ENCODE data around the gene PTRHD1. TPM values are rescaled to one million over a fixed set of nuclear protein-coding genes. Genes with fewer than 3 reads are reported as not detected.

The PTRHD1 gene
- total RNA-seq, 1 donor from 2014 or later: 42.7 TPM

GRCh38 chr2:24834733-24835395, 41.7 kb upstream of the PTRHD1 start:
- no peak for TF ChIP-seq CTCF (conservative IDR thresholded peaks at IDR 0.05)
- peaks cover 27% of the 10 kb centered on the region for H3K4me1 Mint-ChIP-seq
- DNase-seq (ENCODE audit: low read depth, low spot score): no peak
- peak overlapping the region; percentile 78 for H3K27ac Mint-ChIP-seq (ENCODE audit: unreplicated experiment)
- no peak overlapping the region for H3K4me3 Mint-ChIP-seq
- H3K27me3 Mint-ChIP-seq (ENCODE audit: low read depth): no peaks in the 10 kb centered on the region
- peaks cover 20% of the 10 kb centered on the region for H3K36me3 Mint-ChIP-seq (ENCODE audit: low read depth)
- H3K9me3 Mint-ChIP-seq: no peaks in the 10 kb centered on the region

GRCh38 chr2:24833821-24834732, 40.9 kb upstream of the PTRHD1 start:
- H3K36me3 Mint-ChIP-seq (ENCODE audit: low read depth): peaks cover 20% of the 10 kb centered on the region
- H3K4me3 Mint-ChIP-seq: no peak overlapping the region
- DNase-seq (ENCODE audit: low read depth, low spot score): no peak
- no peaks in the 10 kb centered on the region for H3K9me3 Mint-ChIP-seq
- TF ChIP-seq CTCF (conservative IDR thresholded peaks at IDR 0.05): no peak
- no peaks in the 10 kb centered on the region for H3K27me3 Mint-ChIP-seq (ENCODE audit: low read depth)
- H3K27ac Mint-ChIP-seq (ENCODE audit: unreplicated experiment): peak overlapping the region; percentile 78
- H3K4me1 Mint-ChIP-seq: peaks cover 27% of the 10 kb centered on the region

DNA sequence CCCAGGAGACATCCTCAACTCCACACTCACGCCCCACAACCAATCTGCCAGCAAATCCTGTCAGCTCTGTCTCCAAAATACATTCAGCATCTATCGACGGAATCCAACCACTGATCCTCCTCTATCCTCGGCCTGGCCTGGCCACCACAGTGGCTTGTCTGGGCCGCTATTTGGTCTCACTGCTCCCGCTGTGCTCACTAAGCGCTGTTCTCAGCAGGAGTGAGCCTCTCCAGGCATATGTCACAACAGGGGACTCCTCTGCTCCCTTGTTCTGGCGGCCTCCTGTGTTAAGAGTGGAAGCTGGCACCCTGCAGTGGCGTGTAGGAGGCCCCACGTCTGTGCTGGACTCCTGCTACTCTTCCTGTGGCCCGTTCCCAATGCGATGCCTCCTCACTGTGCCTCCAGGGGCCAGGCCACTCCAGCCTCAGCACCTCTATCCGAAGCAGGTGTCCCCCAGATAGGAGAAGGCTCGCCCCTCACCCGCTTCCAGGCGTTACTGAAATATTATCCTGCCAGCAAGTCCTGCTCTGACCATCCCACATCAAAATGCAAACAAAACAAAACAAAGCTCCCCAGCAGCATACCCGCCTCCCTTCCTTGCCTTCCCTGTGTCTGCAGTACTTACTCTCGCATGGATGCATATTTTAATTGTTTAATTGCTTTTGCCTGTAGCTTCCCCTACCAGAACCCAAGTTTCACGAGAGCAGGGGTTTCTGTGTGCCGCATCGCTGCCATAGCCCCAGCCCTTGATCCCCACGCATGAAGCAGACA, 39.9 kb upstream of the PTRHD1 start:
- TF ChIP-seq CTCF (conservative IDR thresholded peaks at IDR 0.05): no peak
- H3K9me3 Mint-ChIP-seq: no peaks in the 10 kb centered on the region
- peak overlapping the region; percentile 34 for H3K4me3 Mint-ChIP-seq
- peak overlapping the region; percentile 10 for H3K27ac Mint-ChIP-seq (ENCODE audit: unreplicated experiment)
- H3K27me3 Mint-ChIP-seq (ENCODE audit: low read depth): no peaks in the 10 kb centered on the region
- no peak for DNase-seq (ENCODE audit: low read depth, low spot score)
- H3K36me3 Mint-ChIP-seq (ENCODE audit: low read depth): peaks cover 20% of the 10 kb centered on the region
- peaks cover 32% of the 10 kb centered on the region for H3K4me1 Mint-ChIP-seq

- peaks cover 20% of the 10 kb centered on the region for H3K36me3 Mint-ChIP-seq (ENCODE audit: low read depth)
Observed at GRCh38 chr2:24832521-24832920, 39.3 kb upstream of the PTRHD1 start.

More at GRCh38 chr2:24832521-24832920, 39.3 kb upstream of the PTRHD1 start:
- no peaks in the 10 kb centered on the region for H3K9me3 Mint-ChIP-seq
- peak overlapping the region; percentile 88 for H3K27ac Mint-ChIP-seq (ENCODE audit: unreplicated experiment)
- TF ChIP-seq CTCF (conservative IDR thresholded peaks at IDR 0.05): no peak
- DNase-seq (ENCODE audit: low read depth, low spot score): no peak
- H3K27me3 Mint-ChIP-seq (ENCODE audit: low read depth): peaks cover 3% of the 10 kb centered on the region
- H3K4me3 Mint-ChIP-seq: peak overlapping the region; percentile 34
- H3K4me1 Mint-ChIP-seq: peaks cover 37% of the 10 kb centered on the region
